ENCODE measurements around the gene TMEM208.

Gene TMEM208

GRCh38 chr16:67210069-67210937, 16.6 kb upstream of the TMEM208 start:
- DNase-seq = no peak

- no peak for DNase-seq
These were observed 15.3 kb upstream of the TMEM208 start for GRCh38 chr16:67211674-67212073.

- DNase-seq = no peak
These were observed 14.2 kb upstream of the TMEM208 start for GRCh38 chr16:67212766-67213165.

- no peak for DNase-seq
These were observed 13.5 kb upstream of the TMEM208 start for GRCh38 chr16:67213197-67214019.

GRCh38 chr16:67215706-67216105, 11.2 kb upstream of the TMEM208 start:
- no peak for DNase-seq

GRCh38 chr16:67216612-67217490, 10.1 kb upstream of the TMEM208 start:
- DNase-seq = no peak

GRCh38 chr16:67223992-67224391, 2.9 kb upstream of the TMEM208 start:
- DNase-seq = no peak

- DNase-seq = no peak
These were observed 581 bp upstream of the TMEM208 start for GRCh38 chr16:67226295-67226803.

GRCh38 chr16:67227567-67227921, 614 bp downstream of the TMEM208 start:
- no peak for DNase-seq

- DNase-seq = no peak
These were observed 1.3 kb downstream of the TMEM208 start for GRCh38 chr16:67228034-67228785.

- no peak for DNase-seq
These were observed 2.0 kb downstream of the TMEM208 start for GRCh38 chr16:67228905-67229304.

GRCh38 chr16:67229906-67230808, 3.2 kb downstream of the TMEM208 start:
- DNase-seq = no peak

- DNase-seq = no peak
These were observed 4.1 kb downstream of the TMEM208 start for GRCh38 chr16:67230809-67231660.

GRCh38 chr16:67233596-67233995, 6.7 kb downstream of the TMEM208 start:
- no peak for DNase-seq

GRCh38 chr16:67234180-67234597, 7.3 kb downstream of the TMEM208 start:
- DNase-seq = no peak

- peak; percentile 18 for DNase-seq
These were observed 9.1 kb downstream of the TMEM208 start for GRCh38 chr16:67235816-67236562.

- DNase-seq = peak; percentile 69
These were observed 9.8 kb downstream of the TMEM208 start for GRCh38 chr16:67236563-67237395.
